HG03520 (cell line): Measurements from ENCODE around the gene SMARCB1.
A peak's percentile ranks its signal among the peaks of the same experiment; 100 is the strongest.

Source experiments
- ATAC-seq: cut with Tn5 transposase; IDR thresholded peaks from one replicate; pipeline ENCODE4 v1.9.1; 2021; ENCODE audit warnings: mild to moderate bottlenecking, moderate library complexity; ENCODE audit not compliant: unreplicated experiment

Gene SMARCB1

DNA sequence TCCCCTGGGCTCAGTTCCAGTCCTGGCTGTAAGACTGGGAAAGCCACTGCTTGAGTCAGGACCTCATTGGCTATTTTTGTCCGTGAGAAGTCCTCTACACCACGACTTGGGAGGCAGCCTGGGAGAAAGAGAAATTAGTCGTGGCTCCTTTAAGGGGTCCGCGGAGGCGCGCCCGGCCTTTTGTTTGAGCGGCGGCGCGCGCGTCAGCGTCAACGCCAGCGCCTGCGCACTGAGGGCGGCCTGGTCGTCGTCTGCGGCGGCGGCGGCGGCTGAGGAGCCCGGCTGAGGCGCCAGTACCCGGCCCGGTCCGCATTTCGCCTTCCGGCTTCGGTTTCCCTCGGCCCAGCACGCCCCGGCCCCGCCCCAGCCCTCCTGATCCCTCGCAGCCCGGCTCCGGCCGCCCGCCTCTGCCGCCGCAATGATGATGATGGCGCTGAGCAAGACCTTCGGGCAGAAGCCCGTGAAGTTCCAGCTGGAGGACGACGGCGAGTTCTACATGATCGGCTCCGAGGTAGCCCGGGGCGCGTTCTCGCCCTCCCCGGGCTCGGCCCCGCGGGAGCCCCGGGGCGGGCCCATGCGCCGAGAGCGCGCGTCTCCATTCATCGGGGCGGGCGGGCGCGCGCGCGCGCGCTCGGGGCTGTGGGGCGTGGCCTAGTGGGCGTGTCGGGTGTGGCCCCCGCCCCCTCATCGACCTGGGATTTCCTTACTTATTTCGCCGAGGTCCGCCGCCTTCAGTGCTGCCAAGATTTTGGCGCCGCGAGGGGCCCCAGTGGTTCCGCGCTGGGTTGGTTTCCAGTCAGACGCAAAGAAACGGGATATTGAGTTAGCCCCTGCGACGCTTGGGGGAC lies at the start of gene SMARCB1:
SMARCB1 (plus strand) TSS at position 215 of the 848 bp plus-strand sequence; CDS start at position 419, 204 bp downstream.
- ATAC-seq, result peak; percentile 56

DNA sequence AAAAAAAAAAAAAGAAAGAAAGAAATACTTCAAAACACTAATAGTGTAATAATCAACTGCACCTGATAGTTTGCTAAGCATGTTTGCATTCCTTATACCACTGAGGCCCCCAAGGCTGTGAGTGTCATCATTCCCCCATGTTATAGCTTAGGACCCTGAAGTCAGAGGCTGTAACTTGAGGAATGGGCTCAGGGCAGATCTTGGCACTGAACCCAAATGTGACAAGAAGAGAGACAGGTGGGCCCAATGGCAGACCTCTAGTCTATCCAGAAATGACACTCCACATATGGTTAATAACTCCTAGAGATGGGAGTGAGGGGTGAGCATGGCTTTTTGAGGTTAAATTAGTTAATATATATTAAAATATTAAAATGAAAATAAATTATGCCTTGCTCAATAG lies 49.1 kb upstream of the SMARCB1 start:
- ATAC-seq, result no peak

DNA sequence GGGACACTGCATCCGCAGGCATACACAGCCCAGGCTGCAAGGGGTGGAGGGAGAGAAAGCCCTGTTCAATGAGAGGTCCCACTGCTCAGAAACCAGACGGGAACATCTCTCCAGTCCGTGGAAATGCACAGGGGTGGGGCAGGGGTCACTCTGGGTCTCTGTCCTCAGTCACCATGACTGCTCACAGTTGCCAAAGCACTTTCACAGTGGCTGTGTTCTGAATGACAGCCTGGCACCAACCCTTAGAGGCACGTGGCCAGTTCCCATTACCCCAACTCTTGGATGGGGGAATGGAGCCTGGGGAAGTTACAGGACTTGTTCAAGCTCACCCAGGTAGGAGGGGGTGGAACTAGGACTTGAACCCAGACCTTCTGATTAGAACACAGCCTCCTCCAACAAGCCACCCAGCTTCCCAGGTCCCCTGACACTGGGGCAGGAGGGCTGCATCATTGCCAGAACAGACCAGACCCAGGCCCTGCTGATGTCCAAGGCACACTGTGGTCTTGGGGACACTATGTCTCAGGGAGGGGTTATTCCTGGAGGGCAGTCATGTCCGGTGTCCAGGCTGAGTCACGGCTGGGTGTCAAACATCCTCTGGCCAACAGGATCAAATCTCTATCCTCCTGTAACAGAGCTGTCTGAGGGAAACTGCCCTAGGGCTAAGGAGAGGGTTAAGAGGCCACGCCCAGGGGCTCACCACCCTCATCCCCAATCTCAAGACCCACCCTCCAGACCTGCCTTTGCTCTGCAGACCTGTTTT lies 44.1 kb upstream of the SMARCB1 start:
- ATAC-seq, result no peak

DNA sequence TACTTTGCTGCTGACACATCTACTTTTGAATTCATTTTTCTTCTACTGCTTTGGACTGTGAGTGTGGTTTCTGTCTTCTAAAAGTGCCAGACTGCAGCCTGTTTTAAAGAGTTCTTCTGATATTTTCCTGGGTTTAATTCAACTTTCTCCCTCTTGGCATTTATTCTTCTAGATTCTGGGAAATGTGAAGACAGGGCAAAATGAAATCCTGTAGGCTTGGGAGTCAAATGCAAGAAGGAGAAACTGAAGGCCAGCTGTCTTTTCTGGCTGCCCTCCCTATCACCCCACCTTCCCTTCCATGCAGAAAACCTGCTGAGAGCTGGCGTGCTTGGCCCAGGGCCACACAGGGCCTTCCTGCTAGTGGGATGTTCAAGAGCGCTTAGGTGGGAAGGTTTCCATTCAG lies 43.5 kb upstream of the SMARCB1 start:
- ATAC-seq, result no peak

DNA sequence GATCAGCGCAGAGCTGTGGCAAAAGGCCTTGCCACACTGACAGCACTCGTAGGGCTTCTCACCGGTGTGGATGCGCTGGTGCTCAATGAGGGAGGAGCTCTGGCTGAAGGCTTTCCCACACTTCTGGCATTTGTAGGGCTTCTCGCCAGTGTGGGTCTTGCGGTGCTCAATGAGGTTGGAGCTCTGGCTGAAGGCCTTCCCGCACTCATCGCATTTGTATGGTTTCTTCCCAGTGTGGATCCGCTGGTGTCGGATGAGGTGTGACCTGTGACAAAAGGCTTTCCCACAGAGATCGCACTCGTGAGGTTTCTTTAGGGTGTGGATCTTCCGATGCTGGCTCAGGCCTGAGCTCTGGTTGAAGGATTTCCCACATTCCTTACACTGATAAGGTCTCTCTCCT lies 42.8 kb upstream of the SMARCB1 start:
- ATAC-seq, result no peak

DNA sequence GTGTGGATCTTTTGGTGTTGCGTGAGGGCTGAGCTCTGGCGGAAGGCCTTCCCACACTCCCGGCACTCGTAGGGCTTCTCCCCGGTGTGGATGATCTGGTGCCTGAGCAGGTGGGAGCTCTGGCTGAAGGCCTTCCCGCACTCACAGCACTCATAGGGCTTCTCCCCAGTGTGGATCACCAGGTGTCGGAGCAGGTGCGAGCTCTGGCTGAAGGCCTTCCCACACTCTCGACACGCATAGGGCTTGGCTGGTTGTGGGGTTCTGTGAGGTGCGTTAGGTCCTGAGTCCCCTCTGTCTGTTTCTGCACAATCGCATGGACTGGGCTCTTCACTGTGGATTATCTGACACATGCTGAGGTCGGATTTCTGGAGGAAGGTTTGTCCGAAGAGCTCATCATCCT lies 42.3 kb upstream of the SMARCB1 start:
- no peak for ATAC-seq

DNA sequence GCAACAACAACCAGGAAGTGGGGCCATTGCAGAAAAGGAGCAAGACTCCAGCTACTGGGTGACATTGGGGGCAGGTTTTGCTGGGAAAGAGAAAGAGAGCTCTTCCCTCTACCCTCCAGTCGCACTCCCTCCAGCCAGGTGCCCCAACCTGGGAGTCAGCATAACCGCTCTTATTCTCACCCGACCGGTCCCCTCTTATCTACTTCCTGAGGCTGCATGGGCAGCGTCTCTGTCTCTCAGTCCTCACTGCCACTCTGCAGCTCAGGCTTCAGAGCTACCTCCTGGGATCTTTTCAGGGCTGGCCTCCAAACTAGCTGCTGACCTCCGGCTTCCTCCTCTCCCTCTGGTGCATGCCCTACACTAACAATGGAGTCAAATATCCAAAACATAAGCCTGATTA lies 41.0 kb upstream of the SMARCB1 start:
- no peak for ATAC-seq

DNA sequence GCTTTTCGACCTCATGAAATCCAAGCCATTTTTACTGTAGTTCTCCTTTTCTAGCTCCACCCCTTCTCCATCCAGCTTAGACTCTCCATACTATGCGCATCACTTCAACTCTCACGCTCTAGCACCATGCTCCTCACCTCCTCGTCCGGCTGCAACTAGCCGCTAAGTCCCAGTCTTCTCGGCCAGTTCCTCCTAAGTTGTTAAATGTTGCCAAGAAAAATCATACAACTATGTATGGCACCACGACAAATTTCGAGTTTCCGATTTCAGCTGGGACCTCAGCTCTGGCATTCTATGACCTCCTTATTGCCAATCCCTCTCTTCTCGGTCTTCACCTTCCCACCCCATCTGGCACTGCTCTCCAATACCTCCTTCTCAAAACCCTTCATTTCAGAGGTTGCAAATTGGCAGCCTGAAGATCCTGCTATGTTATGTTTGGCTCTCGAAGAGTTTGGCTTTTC lies 36.9 kb upstream of the SMARCB1 start:
- no peak for ATAC-seq

DNA sequence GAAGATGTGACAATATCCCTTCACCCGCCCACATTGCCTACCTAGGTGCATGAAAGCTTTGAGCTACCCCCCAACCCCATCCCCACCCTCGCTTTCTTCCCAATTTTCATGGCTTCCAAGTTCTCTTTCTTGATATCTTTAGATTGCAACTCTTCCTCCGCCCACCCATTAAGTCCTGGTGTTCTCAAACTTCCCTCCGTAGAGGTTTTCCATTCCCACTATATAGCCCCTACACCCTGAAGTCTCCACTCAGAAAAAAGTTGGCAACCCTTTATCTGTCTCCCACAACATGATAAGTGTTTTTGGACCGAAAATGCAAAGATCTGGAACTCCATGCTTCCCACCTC lies 36.4 kb upstream of the SMARCB1 start:
- ATAC-seq, result no peak

DNA sequence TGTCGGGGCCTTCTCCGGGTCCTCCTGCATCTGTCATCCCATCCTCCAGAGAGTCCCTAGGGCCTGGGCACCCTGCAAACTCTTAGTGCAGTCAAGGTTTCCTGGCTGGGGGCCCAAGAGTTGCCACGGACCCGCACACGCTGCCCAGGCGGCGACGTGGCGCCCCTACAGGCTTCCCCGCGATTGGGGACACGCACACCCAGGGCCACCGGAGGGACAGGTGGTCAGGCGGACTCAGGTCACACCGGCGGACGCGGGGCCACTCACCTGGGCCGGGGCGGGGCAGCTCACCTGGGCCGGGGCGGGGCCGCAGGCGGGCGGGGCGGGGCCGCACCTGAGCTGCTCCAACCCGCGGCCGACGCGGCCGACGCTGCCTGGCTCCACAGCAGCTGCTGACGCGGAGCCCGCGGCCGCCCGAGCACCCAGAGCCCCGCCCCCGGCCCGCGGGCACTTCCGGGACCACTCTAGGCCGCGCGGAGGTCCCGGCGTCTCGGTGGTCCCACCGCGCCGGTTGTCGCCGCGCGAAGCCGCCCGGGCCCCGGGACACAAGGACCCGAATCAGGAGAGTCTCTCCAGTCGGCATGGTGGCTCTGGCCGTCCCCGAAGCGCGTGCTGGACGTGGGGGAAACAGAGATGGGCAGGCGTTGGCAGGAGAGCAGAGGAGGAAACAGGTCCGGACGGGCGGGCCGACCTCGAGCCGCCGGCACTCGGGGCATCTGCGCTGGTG lies 35.9 kb upstream of the SMARCB1 start, which contains the start of gene ZNF70:
ZNF70 (minus strand) TSS at position 399 of the 727 bp plus-strand sequence. CDS start 5,972 bp downstream, outside the sequence.
- ATAC-seq, result peak; percentile 46

DNA sequence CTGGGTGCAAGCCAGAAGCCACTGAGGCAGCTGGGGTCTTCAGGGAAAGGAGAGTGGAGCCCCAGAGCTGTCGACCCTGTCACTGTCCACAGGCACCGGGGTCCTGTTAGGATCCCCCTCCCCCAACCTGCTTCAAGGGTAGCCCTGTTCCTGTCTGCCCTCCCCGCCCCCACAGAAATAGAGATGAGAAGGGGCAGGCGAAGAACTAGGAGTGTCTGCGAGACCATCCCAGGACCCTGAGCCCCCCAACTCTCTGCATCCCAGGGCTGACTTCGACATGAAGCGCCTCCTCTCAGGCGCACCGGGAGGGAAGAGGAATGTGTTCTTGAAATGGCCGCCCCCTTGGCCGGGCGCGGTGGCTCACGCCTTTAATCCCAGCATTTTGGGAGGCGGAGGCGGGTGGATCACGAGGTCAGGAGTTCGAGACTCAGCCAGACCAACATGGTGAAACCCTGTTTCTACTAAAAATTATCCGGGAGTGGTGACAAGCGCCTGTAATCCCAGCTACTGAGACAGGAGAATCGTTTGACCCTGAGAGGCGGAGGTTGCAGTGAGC lies 35.2 kb upstream of the SMARCB1 start:
- ATAC-seq, result no peak

DNA sequence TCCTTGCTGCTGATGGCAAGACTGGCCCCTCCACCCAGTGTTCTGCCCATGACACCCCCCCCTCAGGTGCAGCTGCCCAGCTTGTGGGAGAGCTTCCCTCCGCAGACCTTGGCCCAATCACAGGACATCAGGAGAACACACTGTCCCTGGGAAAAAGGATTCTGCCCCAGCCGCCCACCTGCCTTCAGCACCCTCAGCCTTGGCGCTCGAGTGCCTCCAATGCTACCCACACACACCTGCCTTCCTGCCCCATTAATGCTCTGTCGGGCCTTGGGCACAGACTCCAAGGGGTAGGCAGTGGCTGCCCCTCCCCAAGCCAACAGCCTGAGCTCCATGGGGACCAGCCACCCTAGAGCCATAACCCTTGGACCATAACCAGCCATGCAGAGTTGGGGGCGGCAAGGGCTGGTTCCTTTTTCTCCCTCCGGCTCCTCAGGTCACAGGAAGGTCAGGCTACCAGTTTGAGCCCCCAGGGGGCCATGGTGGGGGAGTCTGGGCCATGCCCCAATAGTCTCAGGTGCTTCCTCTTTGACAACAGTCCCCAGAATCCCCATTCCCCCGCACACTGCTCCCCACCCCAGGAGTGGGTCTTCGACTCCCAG lies 34.6 kb upstream of the SMARCB1 start:
- no peak for ATAC-seq

DNA sequence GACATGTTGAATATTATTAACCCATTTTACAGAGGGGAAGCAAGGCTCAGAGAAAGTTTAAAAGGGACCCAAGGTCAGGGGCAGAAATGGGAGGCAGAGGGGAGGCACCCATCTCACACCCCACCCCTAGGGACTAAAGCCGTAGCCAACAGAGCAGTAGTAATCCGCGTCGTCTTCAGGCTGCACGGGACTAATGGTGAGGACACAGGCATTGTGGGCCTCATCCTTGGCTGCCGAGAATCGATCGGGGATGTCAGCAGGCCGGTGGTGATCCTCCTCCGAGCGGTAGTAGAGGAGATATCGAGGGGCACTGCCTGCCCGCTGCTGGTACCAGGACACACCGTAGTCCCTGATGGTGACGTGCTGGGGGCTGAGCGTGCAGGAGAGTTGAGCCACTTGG lies 34.0 kb upstream of the SMARCB1 start:
- ATAC-seq, result no peak

DNA sequence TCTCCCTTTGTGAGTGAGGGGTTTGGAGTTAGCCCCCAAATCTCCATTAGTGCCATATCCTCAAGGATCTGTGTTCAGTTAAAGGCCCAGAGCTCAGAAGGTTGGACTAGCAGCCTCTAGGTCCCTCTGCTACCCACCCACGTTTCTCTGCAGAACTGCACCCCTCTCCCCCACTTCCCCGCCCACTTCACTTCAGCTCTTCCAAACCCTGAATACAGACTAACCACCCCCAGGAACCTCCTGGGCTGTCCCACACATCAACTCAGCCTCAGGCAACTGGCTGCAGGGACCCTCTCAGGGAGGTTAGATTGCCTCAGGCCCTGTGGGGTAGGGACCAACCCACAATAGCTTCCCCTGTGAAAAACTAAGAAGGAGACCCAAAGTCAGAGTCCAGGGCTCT lies 33.4 kb upstream of the SMARCB1 start:
- ATAC-seq, result no peak

DNA sequence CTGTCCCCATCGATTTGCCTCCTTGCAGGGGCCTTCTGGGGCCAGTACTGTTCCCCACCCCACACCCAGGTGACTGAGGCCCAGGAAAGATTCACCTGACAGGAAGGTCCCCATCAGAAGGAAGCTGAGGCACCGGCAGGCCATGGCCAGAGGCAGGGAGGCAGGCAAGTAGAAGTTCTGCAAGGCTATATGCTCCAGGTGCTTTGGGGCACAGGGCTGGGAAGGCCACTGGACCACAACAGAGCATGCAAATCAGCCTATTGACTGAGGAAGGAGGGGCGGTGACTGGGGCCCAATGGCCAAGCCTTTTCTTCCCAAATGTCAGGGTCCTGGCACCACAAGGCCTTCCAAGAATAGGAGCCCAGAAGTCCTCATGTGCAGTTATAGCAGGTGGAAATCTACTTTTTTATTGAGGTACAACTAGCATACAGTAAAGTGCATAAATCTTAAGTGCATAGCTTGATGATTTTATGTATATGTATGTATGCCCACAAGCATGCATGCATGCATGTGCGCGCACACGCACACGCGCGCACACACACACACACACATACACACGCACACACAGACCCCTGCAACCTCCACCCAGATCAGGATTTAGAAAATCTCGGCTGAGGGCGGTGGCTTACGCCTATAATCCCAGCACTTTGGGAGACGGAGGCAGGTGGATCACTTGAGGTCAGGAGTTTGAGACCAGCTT lies 32.4 kb upstream of the SMARCB1 start, which contains the start of gene VPREB3:
VPREB3 (minus strand) TSS at position 206 of the 700 bp plus-strand sequence; CDS start at position 144, 62 bp downstream.
- ATAC-seq, result no peak

DNA sequence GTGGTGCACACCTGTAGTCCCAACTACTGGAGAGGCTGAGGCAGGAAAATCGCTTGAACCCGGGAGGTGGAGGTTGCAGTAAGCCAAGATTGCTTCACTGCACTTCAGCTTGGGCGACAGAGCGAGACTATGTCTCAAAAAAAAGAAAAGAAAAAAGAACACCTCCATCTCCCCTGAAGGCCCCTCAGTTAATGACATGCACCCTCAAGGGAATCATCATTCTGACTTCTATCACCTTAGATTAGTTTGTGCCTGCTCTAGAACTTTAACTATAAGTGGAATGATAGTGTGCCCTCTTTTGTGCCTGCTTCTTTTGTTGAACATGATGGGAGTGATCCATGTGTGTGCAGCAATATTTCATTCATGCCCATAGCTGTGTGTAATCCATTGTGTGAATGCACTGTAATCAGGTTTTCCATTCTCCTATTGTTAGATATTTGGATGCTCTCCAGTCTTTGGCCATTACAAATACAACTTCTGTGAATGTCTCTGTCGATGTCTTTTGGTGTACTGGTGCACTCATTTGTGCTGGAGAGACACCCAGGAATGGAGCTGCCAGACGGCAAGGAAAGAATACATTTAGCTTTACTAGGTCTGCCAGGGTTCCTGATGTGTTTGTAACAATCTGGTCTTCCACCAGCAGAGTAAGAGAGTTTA lies 31.7 kb upstream of the SMARCB1 start:
- no peak for ATAC-seq

DNA sequence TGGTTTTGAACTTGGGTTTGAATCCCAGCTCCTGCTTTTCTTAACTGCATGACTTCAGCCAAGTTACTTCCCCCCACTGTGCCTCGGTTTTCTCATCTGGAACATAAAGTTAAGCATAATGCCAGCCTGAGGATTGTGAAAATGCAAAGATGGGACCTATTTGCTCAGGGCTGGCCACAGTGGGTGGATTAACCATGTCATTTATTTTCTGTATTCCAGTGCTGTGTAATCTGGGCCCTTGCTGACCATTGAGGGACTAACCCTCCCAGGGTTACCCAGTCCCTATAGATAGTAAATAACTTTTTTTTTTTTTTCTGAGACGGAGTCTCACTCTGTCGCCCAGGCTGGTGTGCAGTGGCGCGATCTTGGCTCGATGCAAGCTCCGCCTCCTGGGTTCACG lies 31.1 kb upstream of the SMARCB1 start:
- no peak for ATAC-seq

DNA sequence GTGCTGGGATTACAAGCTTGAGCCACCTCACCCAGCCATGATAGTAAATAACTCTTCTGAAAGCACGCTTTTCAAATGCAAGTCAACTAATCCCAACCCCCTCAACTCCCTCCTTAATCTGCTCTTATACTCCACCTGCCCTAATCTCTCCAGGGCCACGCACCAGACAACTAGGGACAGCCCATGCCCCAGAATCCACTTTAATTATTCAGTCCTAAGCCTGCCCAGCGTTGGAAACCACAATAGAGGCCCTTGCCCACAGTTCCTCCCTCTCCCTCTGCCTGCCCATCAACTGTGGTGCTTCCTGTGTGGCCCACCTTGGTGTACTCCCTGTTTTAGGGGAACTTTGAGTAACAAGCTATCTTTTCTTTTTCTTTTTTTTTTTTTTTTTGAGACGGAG lies 29.9 kb upstream of the SMARCB1 start:
- no peak for ATAC-seq

DNA sequence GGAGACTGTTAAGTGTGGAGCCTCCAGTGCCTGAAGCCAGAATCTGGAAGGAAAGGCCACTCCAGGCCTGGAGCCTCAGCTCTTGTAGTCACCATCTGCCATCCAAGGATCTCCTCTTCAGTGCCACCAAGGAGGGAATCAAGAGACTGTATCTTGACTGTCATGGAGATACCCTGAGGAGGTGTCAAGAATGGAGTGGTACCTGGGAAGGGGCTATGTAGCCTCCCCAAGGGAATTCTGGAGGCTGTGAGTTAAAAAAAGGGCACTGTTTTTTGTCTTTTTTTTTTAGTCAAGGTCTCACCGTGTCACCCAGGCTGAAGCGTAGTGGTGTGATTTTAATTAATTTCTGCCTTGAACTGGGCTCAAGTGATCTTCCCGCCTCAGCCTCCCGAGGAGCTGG lies 27.2 kb upstream of the SMARCB1 start:
- no peak for ATAC-seq
